MCF 10A (cell line): ENCODE measurements around the gene CIRBP. TPM values are rescaled to one million over a fixed set of nuclear protein-coding genes. Genes with fewer than 3 reads are reported as not detected.

ENCODE experiments used
- BruUV-seq: library from RNA; stranded (reverse); fragments of 400-500 nt; replicated peaks from 2 replicates; lab custom pipeline; 2021; lab: Mats Ljungman, UMichigan
- CTCF ChIA-PET: fragments of 300-600 bp; sonication (Branson Sonifier 250); formaldehyde crosslinking; extraction: SDS; loops from one replicate; lab custom pipeline; 2021; ENCODE audit warnings: antibody characterized with exemption, inconsistent platforms; lab: Yijun Ruan, JAX
- POLR2A ChIA-PET: fragments of 300-600, 350-650 bp; sonication (Branson Sonifier 250); formaldehyde crosslinking; extraction: SDS; loops from one replicate; lab custom pipeline; 2020; ENCODE audit warnings: antibody characterized with exemption, inconsistent platforms; lab: Yijun Ruan, JAX
- DNase-seq: peaks from one replicate; pipeline ENCODE4 v3.0.0-alpha.2; 2018; ENCODE audit not compliant: unreplicated experiment
- H3K27ac Mint-ChIP-seq: one replicate; pipeline ENCODE4 v1.8.0; 2022; ENCODE audit warnings: mild to moderate bottlenecking, low read depth, mixed read lengths; ENCODE audit not compliant: unreplicated experiment
- H3K27me3 Mint-ChIP-seq: one replicate; pipeline ENCODE4 v1.8.0; 2022; ENCODE audit warnings: mixed read lengths; ENCODE audit not compliant: insufficient read depth, unreplicated experiment
- H3K36me3 Mint-ChIP-seq: one replicate; pipeline ENCODE4 v1.8.0; 2022; ENCODE audit warnings: mild to moderate bottlenecking, moderate library complexity, mixed read lengths; ENCODE audit not compliant: insufficient read depth, unreplicated experiment
- H3K4me1 Mint-ChIP-seq: one replicate; pipeline ENCODE4 v1.8.0; 2022; ENCODE audit warnings: mixed read lengths; ENCODE audit not compliant: insufficient read depth, unreplicated experiment
- H3K4me3 Mint-ChIP-seq: one replicate; pipeline ENCODE4 v1.8.0; 2022; ENCODE audit warnings: mild to moderate bottlenecking, moderate library complexity, mixed read lengths; ENCODE audit not compliant: unreplicated experiment
- H3K9me3 Mint-ChIP-seq: one replicate; pipeline ENCODE4 v1.8.0; 2022; ENCODE audit warnings: mixed read lengths; ENCODE audit not compliant: unreplicated experiment
- CTCF ChIP-seq: fragments of 200-600 bp; IDR thresholded peaks from one replicate; pipeline ENCODE4 v1.8.0; 2022; ENCODE audit warnings: antibody characterized with exemption, mild to moderate bottlenecking; ENCODE audit not compliant: unreplicated experiment
- intact Hi-C: fragments of 100-400 bp; cut with micrococcal nuclease; formaldehyde crosslinking; loops from 2 replicates; pipeline ENCODE4 v1.14.1; 2022
- total RNA-seq: library from RNA; stranded (reverse); gene quantifications from 2 replicates; pipeline ENCODE4 v1.2.3, GENCODE V29; 2022

The CIRBP gene
- total RNA-seq, 1 experiment from 2014 or later, result 362 TPM

- Mint-ChIP-seq H3K4me1 (peaks cover 7% of the 10 kb centered on the region), H3K9me3 (no peaks in the 10 kb centered on the region), H3K36me3 (peaks cover 69% of the 10 kb centered on the region), H3K27ac (peak overlapping the region; percentile 86), H3K27me3 (no peaks in the 10 kb centered on the region), H3K4me3 (peak overlapping the region; percentile 86)
- intact Hi-C loops, result no loop called here
- POLR2A ChIA-PET, result interaction anchor here (0.6 to 2.9 kb wide), 27 partner anchors 7 to 589 kb away, joined by 3 to 89 read pairs (median 4); partner anchors contain the start of genes ATP5F1D, CIRBP, CNN2 and FAM174C
- CTCF ChIA-PET, result interaction anchor here (0.7 to 1.9 kb wide), 4 partner anchors 8 to 14 kb away, joined by 3 to 19 read pairs (median 12); no protein-coding TSS in a partner anchor
- DNase-seq, result peak; percentile 99
- BruUV-seq, result no TSS peak
- no peak for TF ChIP-seq CTCF
These were observed 16.8 kb upstream of the CIRBP start for GRCh38 chr19:1252221-1252820.

GRCh38 chr19:1252821-1253513 lies 16.2 kb upstream of the CIRBP start:
- Mint-ChIP-seq H3K27ac (peak overlapping the region; percentile 86), H3K36me3 (peaks cover 76% of the 10 kb centered on the region), H3K4me3 (peak overlapping the region; percentile 86), H3K27me3 (no peaks in the 10 kb centered on the region), H3K4me1 (peaks cover 14% of the 10 kb centered on the region), H3K9me3 (no peaks in the 10 kb centered on the region)
- CTCF ChIA-PET, result interaction anchor here (0.6 to 1.9 kb wide), 4 partner anchors 9 to 238 kb away, joined by 3 to 19 read pairs (median 12); partner anchors contain the start of gene REEP6
- DNase-seq, result peak; percentile 99
- POLR2A ChIA-PET, result interaction anchor here (0.5 to 2.9 kb wide), 27 partner anchors 9 to 590 kb away, joined by 3 to 89 read pairs (median 4); partner anchors contain the start of genes ATP5F1D, CIRBP, CNN2 and FAM174C
- no peak for TF ChIP-seq CTCF
- intact Hi-C loops, result no loop called here
- BruUV-seq, result no TSS peak

GRCh38 chr19:1253514-1254080 lies 15.5 kb upstream of the CIRBP start:
- Mint-ChIP-seq H3K27me3 (no peaks in the 10 kb centered on the region), H3K4me1 (peaks cover 14% of the 10 kb centered on the region), H3K9me3 (no peaks in the 10 kb centered on the region), H3K4me3 (peak overlapping the region; percentile 86), H3K36me3 (peaks cover 82% of the 10 kb centered on the region), H3K27ac (peak overlapping the region; percentile 86)
- ChIA-PET CTCF (interaction anchor here (0.6 to 1.9 kb wide), 4 partner anchors 10 to 237 kb away, joined by 3 to 19 read pairs (median 12); partner anchors contain the start of gene REEP6), POLR2A (interaction anchor here (0.5 to 2.9 kb wide), 22 partner anchors 9 to 591 kb away, joined by 3 to 89 read pairs (median 4); partner anchors contain the start of genes ATP5F1D, CIRBP, FAM174C and RNF126)
- no TSS peak for BruUV-seq
- DNase-seq, result no peak
- intact Hi-C loops, result no loop called here
- no peak for TF ChIP-seq CTCF
